IMR-90 (cell line): ENCODE results near the gene NEURL4. TPM values are rescaled to one million over a fixed set of nuclear protein-coding genes. Genes with fewer than 3 reads are reported as not detected.
"Not testable (repeated sequence)": the region's sequence is repeated elsewhere in the genome, so short reads cannot be mapped to it uniquely, and the experiment has no call there.

Experiments used
- ATAC-seq: fragments of 200-7000 bp; cut with Tn5 transposase; 2 replicates; pipeline ENCODE4 v1.9.1; 2020; ENCODE audit warnings: low read depth, mild to moderate bottlenecking, moderate library complexity
- BruUV-seq: library from RNA; stranded (reverse); fragments of 400-500 nt; replicated peaks from 2 replicates; lab custom pipeline; 2021; lab: Mats Ljungman, UMichigan
- CTCF ChIA-PET: fragments of 300-600 bp; formaldehyde crosslinking; extraction: SDS; loops from one replicate; lab custom pipeline; 2021; ENCODE audit warnings: antibody characterized with exemption; lab: Yijun Ruan, JAX
- POLR2A ChIA-PET: fragments of 300-600 bp; sonication (Branson Sonifier 250); formaldehyde crosslinking; loops from one replicate; lab custom pipeline; 2022; ENCODE audit warnings: antibody characterized with exemption; ENCODE audit not compliant: unreplicated experiment; lab: Charles Lee
- DNase-seq: peaks from one replicate; pipeline ENCODE4 v3.0.0; 2013
- H2AFZ ChIP-seq: replicated peaks from 2 replicates; pipeline ENCODE3; 2013; ENCODE audit warnings: low read length, mild to moderate bottlenecking; ENCODE audit not compliant: poor library complexity
- H2AK5ac ChIP-seq: 2 replicates; pipeline ENCODE4 v1.6.1; 2013; ENCODE audit warnings: low read depth, low read length, inconsistent platforms
- H2AK9ac ChIP-seq: replicated peaks from 2 replicates; pipeline ENCODE3; 2013; ENCODE audit warnings: mild to moderate bottlenecking, low read depth, low read length, moderate library complexity; ENCODE audit not compliant: poor library complexity
- H2BK120ac ChIP-seq: 2 replicates; pipeline ENCODE4 v1.6.1; 2013; ENCODE audit warnings: low read depth, low read length, inconsistent platforms
- H2BK15ac ChIP-seq: 3 replicates; pipeline ENCODE4 v1.6.1; 2013; ENCODE audit warnings: low read depth, low read length, inconsistent platforms
- H2BK20ac ChIP-seq: 2 replicates; pipeline ENCODE4 v1.6.1; 2013; ENCODE audit warnings: low read depth, mild to moderate bottlenecking, inconsistent platforms, low read length, moderate library complexity
- H2BK5ac ChIP-seq: 2 replicates; pipeline ENCODE4 v1.6.1; 2013; ENCODE audit warnings: mild to moderate bottlenecking, low read depth, low read length, inconsistent platforms; ENCODE audit not compliant: poor library complexity, severe bottlenecking
- H3K14ac ChIP-seq: replicated peaks from 2 replicates; pipeline ENCODE4 v1.6.1; 2013; ENCODE audit warnings: low read depth, low read length, inconsistent platforms
- H3K18ac ChIP-seq: 2 replicates; pipeline ENCODE4 v1.6.1; 2013; ENCODE audit warnings: low read depth, low read length, control low read depth
- H3K23ac ChIP-seq: 2 replicates; pipeline ENCODE4 v1.6.1; 2013; ENCODE audit warnings: low read depth, low read length, inconsistent platforms
- H3K27ac ChIP-seq: 2 replicates; pipeline ENCODE4 v1.5.1; 2013; ENCODE audit warnings: mild to moderate bottlenecking, control low read depth, low read length; ENCODE audit not compliant: insufficient read depth
- H3K27me3 ChIP-seq: 2 replicates; pipeline ENCODE4 v1.6.1; 2013; ENCODE audit warnings: low read length; ENCODE audit not compliant: control insufficient read depth, insufficient read depth
- H3K36me3 ChIP-seq: 2 replicates; pipeline ENCODE4 v1.6.1; 2013; ENCODE audit warnings: low read length, mixed read lengths; ENCODE audit not compliant: control insufficient read depth, insufficient read depth
- H3K4ac ChIP-seq: 2 replicates; pipeline ENCODE4 v1.6.1; 2013; ENCODE audit warnings: low read depth, low read length, inconsistent platforms
- H3K4me1 ChIP-seq: 2 replicates; pipeline ENCODE4 v1.6.1; 2013; ENCODE audit warnings: low read length, mixed read lengths; ENCODE audit not compliant: control insufficient read depth, insufficient read depth
- H3K4me2 ChIP-seq: 2 replicates; pipeline ENCODE4 v1.6.1; 2013; ENCODE audit warnings: low read depth, mild to moderate bottlenecking, control low read depth, low read length, moderate library complexity
- H3K4me3 ChIP-seq: 2 replicates; pipeline ENCODE4 v1.5.1; 2013; ENCODE audit warnings: low read depth, mild to moderate bottlenecking, control low read depth, low read length, moderate library complexity; ENCODE audit not compliant: insufficient read depth
- H3K56ac ChIP-seq: 2 replicates; pipeline ENCODE4 v1.6.1; 2013; ENCODE audit warnings: low read length, inconsistent platforms; ENCODE audit not compliant: insufficient read depth; ENCODE audit errors: extremely low read depth
- H3K79me1 ChIP-seq, 2 experiments: 2 replicates each; pipeline ENCODE4 v1.6.1; 2013; ENCODE audit warnings: low read length in 2 of 2, inconsistent platforms in 1 of 2, low read depth in 1 of 2
- H3K9ac ChIP-seq: 2 replicates; pipeline ENCODE4 v1.6.1; 2013; ENCODE audit warnings: low read depth, low read length, control low read depth
- H3K9me1 ChIP-seq: 2 replicates; pipeline ENCODE4 v1.6.1; 2013; ENCODE audit warnings: low read length, inconsistent platforms; ENCODE audit not compliant: insufficient read depth
- H3K9me3 ChIP-seq: 2 replicates; pipeline ENCODE4 v1.6.1; 2013; ENCODE audit warnings: low read length; ENCODE audit not compliant: control insufficient read depth, insufficient read depth
- H4K20me1 ChIP-seq: 2 replicates; pipeline ENCODE4 v1.6.1; 2013; ENCODE audit warnings: low read length, inconsistent platforms; ENCODE audit not compliant: insufficient read depth
- H4K5ac ChIP-seq: 2 replicates; pipeline ENCODE4 v1.6.1; 2013; ENCODE audit warnings: mild to moderate bottlenecking, low read depth, low read length, control low read depth
- H4K8ac ChIP-seq, 2 experiments: 2 replicates each; pipeline ENCODE4 v1.6.1; 2013; ENCODE audit warnings: low read depth in 2 of 2, low read length in 2 of 2, control low read depth in 1 of 2, inconsistent platforms in 1 of 2
- H4K91ac ChIP-seq: 2 replicates; pipeline ENCODE4 v1.6.1; 2013; ENCODE audit warnings: low read depth, low read length, inconsistent platforms; ENCODE audit not compliant: insufficient read depth
- ELK1 ChIP-seq: fragments of 150-350 bp; IDR thresholded peaks from 2 replicates; pipeline ENCODE4 v1.6.1; 2016; ENCODE audit warnings: low read depth, mild to moderate bottlenecking, low read length, moderate library complexity, borderline replicate concordance
- MAFK ChIP-seq: IDR thresholded peaks from 2 replicates; pipeline ENCODE4 v1.6.1; 2012; ENCODE audit warnings: low read depth, low read length, improper control_type of control experiment
- MXI1 ChIP-seq: IDR thresholded peaks from 2 replicates; pipeline ENCODE4 v1.6.1; 2012; ENCODE audit warnings: low read depth, mild to moderate bottlenecking, low read length, moderate library complexity, borderline replicate concordance
- NFE2L2 ChIP-seq: fragments of 150-350 bp; IDR thresholded peaks from 2 replicates; pipeline ENCODE4 v1.6.1; 2016; ENCODE audit warnings: low read depth, mild to moderate bottlenecking, low read length
- SMC3 ChIP-seq: fragments of 150-350 bp; IDR thresholded peaks from 2 replicates; pipeline ENCODE4 v1.6.1; 2016; ENCODE audit warnings: low read depth, mild to moderate bottlenecking, antibody characterized with exemption, low read length, moderate library complexity
- WGBS, 2 experiments: methylation state at CpG; one replicate each; pipeline versions ENCODE4 v1.1.5 to v1.1.7; 2013; ENCODE audit warnings: missing lambda C conversion rate in 2 of 2; ENCODE audit not compliant: insufficient read length in 1 of 2; ENCODE audit errors: extremely low coverage in 2 of 2; 5-methylcytosine and 5-hydroxymethylcytosine counted together
- dilution Hi-C: fragments of 300-500 bp; cut with HindIII; formaldehyde crosslinking; loops from one replicate; pipeline ENCODE4 v1.14.3; 2018; ENCODE audit warnings: low sequenced_read_pairs; ENCODE audit not compliant: unreplicated experiment
- in situ Hi-C: fragments of 300-500 bp; cut with MboI; formaldehyde crosslinking; loops from 3 replicates; pipeline ENCODE4 v1.14.3; 2019; ENCODE audit warnings: low sequenced_read_pairs, inconsistent platforms, mixed read lengths
- intact Hi-C: fragments of 100-400 bp; cut with micrococcal nuclease; formaldehyde crosslinking; loops from 2 replicates; pipeline ENCODE4 v1.10.0; 2022
- polyA plus RNA-seq, 3 experiments: library from polyadenylated mRNA; depleted of rRNA; stranded (reverse); fragments of >200 nt; gene quantifications; 2 replicates each; pipeline ENCODE4 v1.2.3, GENCODE V29; 2012; ENCODE audit warnings: low replicate concordance in 1 of 3
- total RNA-seq: library from RNA; depleted of rRNA; stranded (reverse); fragments of >200 nt; gene quantifications from 2 replicates; pipeline ENCODE4 v1.2.3, GENCODE V29; 2012

Gene NEURL4
- total and polyA plus RNA-seq, 2 of the 4 experiments (the other 2 are of a cell fraction): 8.4 to 23.3 TPM

- no peak overlapping the region for H3K23ac ChIP-seq
- dilution Hi-C loops: no loop called here
- in situ Hi-C loops: no loop called here
- no peak overlapping the region for H2AK5ac ChIP-seq
- H3K79me1 ChIP-seq: no peaks in the 10 kb centered on the region
- H3K14ac ChIP-seq: no peak overlapping the region
- H3K4me3 ChIP-seq: no peak overlapping the region
- H4K8ac ChIP-seq: no peak overlapping the region
- no peak overlapping the region for H2BK20ac ChIP-seq
- no peak overlapping the region for H2BK120ac ChIP-seq
- no peak overlapping the region for H3K56ac ChIP-seq
- no peaks in the 10 kb centered on the region for H4K20me1 ChIP-seq
- H3K18ac ChIP-seq: no peak overlapping the region
- H2AK9ac ChIP-seq: no peak overlapping the region
- ChIA-PET CTCF (no interaction called here), POLR2A (interaction anchor here (0.6 kb wide), 1 partner anchor 19 kb away, joined by 3 read pairs; no protein-coding TSS in a partner anchor)
- H3K9me1 ChIP-seq: no peaks in the 10 kb centered on the region
- H2BK15ac ChIP-seq: no peak overlapping the region
- H3K4me1 ChIP-seq: no peaks in the 10 kb centered on the region
- TF ChIP-seq NFE2L2: no peak
- no peak for TF ChIP-seq ELK1
- TF ChIP-seq MAFK: no peak
- TF ChIP-seq MXI1: no peak
- no peak for TF ChIP-seq SMC3
- H4K5ac ChIP-seq: no peak overlapping the region
- no TSS peak for BruUV-seq
- WGBS, 2 experiments: no CpG with 5 or more reads among the region's 8 CpGs
- H3K9me3 ChIP-seq: no peaks in the 10 kb centered on the region
- H3K4ac ChIP-seq: no peak overlapping the region
- intact Hi-C loops: no loop called here
- H3K27me3 ChIP-seq: peaks cover 22% of the 10 kb centered on the region
- H3K4me2 ChIP-seq: no peak overlapping the region
- no peak overlapping the region for H3K27ac ChIP-seq
- no peak for ATAC-seq
- H4K91ac ChIP-seq: no peak overlapping the region
- no peak overlapping the region for H3K9ac ChIP-seq
- H2BK5ac ChIP-seq: no peak overlapping the region
- no peaks in the 10 kb centered on the region for H3K36me3 ChIP-seq
- no peak for DNase-seq
- H2AFZ ChIP-seq: no peak overlapping the region
Observed at GRCh38 chr17:7367083-7367482, 37.9 kb upstream of the NEURL4 start.

GRCh38 chr17:7365963-7366362, 36.8 kb upstream of the NEURL4 start:
- H2AK5ac ChIP-seq, H3K56ac ChIP-seq, H2BK120ac ChIP-seq, H3K9me1 ChIP-seq, BruUV-seq, H3K4me2 ChIP-seq, H2BK15ac ChIP-seq, H3K18ac ChIP-seq, H3K23ac ChIP-seq, H3K79me1 ChIP-seq, dilution Hi-C loops, H4K91ac ChIP-seq, CTCF ChIA-PET, H4K20me1 ChIP-seq, H3K27ac ChIP-seq, H3K9ac ChIP-seq, H3K4me1 ChIP-seq, in situ Hi-C loops, H3K9me3 ChIP-seq, H3K4ac ChIP-seq, POLR2A ChIA-PET, H3K4me3 ChIP-seq, H4K8ac ChIP-seq, H3K14ac ChIP-seq, H2BK20ac ChIP-seq, ATAC-seq, intact Hi-C loops, H3K36me3 ChIP-seq, H2AK9ac ChIP-seq, H2BK5ac ChIP-seq, H2AFZ ChIP-seq, DNase-seq, H4K5ac ChIP-seq: not testable (repeated sequence)
- H3K27me3 ChIP-seq: peaks cover 22% of the 10 kb centered on the region
- WGBS, 2 experiments: no CpG with 5 or more reads among the region's 7 CpGs
